HG03135 (cell line): Measurements from ENCODE around the gene BAHCC1.

Experiments used
- ATAC-seq: cut with Tn5 transposase; IDR thresholded peaks from one replicate; pipeline ENCODE4 v1.9.1; 2021; ENCODE audit warnings: mild to moderate bottlenecking, moderate library complexity; ENCODE audit not compliant: unreplicated experiment

The BAHCC1 gene

DNA sequence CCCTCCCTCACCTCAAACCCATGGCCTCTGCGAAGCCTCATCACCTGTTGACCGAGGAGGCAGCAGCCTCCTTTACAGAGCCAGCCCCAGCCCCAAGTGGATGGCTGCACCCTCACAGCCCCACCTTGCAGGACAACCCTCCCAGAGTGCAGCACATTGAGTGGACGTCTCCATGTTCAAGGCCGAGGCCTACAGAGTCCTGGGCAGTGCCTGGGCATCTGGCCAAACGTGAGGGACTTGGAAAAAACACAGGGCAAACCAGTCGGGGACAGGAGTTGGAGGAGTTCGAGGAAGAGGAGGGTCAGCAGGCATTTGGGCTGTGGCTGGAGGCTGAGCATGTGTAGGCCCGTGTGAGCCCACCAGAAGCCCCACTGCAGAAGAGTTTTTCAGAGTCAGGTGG lies 77.8 kb downstream of the BAHCC1 start:
- no peak for ATAC-seq

- no peak for ATAC-seq
These were observed 79.7 kb downstream of the BAHCC1 start for GRCh38 chr17:81474958-81475357.

DNA sequence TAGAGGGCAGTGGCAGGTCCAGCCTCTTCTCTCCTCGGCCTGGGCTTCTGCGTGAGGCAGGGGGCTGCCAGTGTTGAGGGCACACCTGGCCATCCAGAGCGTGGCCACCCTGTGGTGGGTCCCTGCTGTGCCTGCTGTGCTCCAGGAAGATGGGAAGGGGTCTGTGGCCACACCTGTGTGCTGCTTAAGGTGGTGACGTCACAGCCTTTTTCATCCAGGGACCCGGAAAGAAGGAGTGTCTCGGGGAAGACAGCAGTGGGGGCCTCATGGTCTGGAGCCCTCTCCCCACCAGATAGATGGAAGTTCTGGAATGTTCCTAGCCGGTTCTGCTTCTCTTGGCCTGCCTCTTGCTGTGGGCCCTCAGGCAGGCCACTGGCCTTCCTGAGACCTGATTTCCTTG lies 80.8 kb downstream of the BAHCC1 start:
- ATAC-seq = no peak

- no peak for ATAC-seq
These were observed 81.4 kb downstream of the BAHCC1 start for GRCh38 chr17:81476635-81477034.

- ATAC-seq = no peak
These were observed 81.9 kb downstream of the BAHCC1 start for GRCh38 chr17:81477173-81477572.

GRCh38 chr17:81478119-81478518 lies 82.9 kb downstream of the BAHCC1 start:
- no peak for ATAC-seq

DNA sequence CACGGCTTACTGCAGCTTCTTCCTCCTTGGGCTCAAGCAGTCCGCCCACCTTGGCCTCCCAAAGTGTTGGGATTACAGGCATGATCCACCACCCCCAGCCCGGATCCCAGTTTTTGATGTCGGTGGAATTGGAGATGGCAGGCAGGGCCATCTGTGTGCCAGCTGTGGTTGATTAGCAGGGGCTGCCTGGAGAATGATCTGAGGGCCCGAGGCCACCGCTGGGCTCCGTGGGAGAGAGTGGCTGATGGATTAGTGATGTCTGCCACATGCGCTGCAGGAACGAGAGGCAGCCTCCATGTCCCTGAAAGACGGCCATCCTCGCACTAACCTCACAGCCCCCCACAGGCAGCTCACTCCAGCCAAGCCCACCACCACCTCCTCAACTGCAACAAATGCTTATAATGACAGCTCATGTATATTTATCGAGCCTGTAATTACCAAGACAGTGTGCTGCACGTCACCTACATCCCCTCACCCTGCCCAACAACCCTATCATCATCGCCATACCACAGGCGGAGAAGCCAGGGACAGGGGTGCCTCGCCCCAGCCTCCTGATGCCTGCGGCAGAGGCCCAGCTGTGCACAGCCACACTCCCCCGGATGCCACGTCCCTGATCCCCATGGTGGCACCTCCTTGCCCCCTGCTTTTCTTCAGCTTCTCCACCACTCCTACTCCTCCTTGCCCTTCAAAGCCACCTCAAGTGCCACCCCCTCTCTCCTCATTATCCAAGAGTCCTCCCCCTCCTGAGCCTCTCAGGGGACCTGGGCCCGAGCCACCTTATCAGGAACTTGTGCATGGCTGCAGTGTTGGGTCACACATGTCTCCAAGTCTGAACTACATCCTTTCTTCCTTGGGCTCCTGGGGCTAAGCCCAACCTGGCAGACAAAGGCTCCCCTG lies 84.2 kb downstream of the BAHCC1 start:
- ATAC-seq = no peak

- ATAC-seq = no peak
These were observed 85.1 kb downstream of the BAHCC1 start for GRCh38 chr17:81480140-81481072.

DNA sequence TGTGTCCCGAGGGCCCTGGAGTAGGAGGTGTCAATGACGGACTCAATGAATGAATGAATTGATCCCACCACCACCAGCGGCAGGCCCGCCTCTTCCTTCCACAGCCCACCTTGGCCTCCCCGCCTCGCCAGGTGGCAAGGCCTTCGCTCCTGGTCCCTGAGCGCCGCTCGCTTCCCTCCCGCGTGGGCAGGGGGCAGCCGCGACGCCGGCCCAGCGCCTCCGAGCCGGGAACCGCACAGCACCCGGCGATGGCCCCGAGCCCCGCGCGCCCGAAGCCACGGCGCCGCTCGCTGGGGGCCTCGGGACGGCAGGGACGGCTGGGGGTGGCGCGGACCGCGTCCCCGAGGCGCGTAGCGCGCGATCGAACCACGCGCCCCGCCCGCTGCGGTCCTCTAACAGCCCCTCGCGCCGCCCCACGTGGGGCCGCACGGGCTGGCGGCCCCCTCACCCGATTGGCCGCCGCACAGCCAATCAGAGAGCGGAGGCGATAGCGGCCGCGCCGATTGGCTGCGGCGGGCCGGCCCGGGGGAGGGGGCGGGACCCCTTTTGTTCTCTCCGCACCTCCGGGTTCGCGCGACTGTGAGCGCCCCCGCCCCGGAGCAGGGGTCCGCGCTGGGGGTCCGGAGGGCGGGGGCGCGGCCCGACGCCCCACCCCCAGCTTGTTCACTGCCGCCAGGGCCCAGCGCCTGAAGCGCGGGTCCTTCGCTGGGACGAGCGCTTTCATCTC lies 86.0 kb downstream of the BAHCC1 start:
- ATAC-seq = no peak

- no peak for ATAC-seq
These were observed 86.7 kb downstream of the BAHCC1 start for GRCh38 chr17:81481815-81482505.

DNA sequence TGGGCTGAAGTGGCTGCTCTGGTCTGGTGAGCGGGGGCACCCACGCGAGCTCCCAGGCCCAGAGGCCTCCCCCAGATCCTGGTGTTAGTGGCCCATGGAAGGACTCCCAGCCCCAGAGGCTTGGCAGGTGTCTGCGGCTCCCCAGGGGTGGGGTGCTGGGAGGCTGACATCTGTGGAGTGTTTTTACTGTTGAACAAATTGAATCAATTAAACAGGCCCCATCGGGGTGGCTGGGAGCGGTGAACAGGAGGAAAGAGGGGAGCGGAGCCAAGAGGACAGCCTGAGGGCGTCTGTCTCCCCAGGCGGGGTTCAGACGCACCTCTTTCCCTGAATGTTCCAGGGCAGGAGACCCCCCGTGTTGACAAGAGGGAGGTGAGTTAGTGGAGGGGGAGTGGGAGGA lies 87.4 kb downstream of the BAHCC1 start:
- no peak for ATAC-seq

- no peak for ATAC-seq
These were observed 88.0 kb downstream of the BAHCC1 start for GRCh38 chr17:81483085-81483861.

DNA sequence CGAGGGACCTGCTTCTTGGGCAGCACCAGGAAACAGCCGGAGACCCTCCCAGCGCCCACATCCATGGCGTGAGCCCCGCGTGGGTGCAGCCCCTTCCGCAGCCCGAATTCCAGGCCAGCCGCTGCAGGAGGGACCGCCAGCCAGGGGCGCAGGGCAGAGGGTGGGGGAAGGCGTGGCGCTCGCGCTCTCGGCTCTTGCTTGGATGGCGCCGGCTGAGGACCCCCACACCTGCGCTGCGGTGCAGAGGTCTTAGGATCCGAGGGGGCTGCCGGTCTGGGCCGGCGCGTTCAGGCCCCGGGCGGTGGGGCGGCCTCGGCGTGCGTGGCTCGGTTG lies 88.6 kb downstream of the BAHCC1 start:
- ATAC-seq = peak; percentile 6

GRCh38 chr17:81484195-81484979 lies 89.1 kb downstream of the BAHCC1 start:
- ATAC-seq = peak; percentile 58

- no peak for ATAC-seq
These were observed 91.0 kb downstream of the BAHCC1 start for GRCh38 chr17:81486199-81486810.

DNA sequence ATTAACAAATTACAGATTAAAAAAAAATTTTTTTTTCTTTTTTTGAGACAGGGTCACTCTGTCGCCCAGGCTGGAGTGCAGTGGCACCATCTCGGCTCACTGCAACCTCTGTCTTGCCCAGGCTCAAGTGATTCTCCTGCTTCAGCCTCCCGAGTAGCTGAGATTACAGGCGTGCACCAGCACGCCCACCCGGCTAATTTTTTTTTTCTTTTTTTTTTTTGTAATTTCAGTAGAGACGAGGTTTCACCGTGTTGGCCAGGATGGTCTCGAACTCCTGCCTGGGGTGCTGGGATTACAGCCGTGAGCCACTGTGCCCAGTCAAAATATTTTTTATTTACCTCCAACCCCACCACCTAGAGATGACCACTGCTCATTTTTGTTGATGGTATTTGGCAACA lies 91.8 kb downstream of the BAHCC1 start:
- ATAC-seq = no peak

DNA sequence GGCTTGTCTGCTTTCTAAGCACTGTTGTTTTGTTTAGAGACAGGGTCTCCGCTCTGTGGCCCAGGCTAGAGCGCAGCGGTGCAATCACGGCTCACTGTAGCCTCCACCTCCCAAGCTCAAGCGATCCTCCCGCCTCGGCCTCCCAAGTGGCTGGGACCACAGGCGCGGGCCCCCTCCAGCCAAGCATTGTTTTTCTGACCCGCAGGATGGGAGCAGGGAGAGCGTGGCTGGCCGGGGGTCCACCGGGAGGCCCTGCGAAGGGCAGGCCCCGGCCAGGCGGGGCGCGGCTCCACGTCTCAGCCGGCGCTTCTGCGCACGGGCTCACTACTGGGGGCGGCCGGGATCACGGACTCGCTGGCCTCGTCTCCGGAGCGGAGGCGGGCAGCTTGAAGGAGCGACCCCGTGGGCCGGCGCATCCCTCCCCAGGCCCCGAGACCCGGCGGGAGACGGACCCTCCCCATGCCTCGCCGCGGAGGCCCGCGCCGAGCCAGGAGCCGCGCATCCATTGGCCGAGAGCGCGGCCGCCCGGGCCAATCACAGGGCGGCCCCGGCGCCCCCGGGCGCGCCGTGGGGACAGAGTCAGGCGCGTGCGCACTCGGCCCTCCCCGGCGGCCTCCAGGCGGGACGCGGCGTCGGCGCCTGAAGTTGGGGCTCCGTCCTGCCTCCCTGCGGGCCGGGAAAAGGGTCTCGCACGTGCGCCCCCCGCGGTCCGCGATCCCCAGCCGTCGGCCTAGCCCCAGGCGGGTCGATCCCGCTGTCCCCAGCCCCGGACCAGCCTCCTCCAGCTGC lies 92.4 kb downstream of the BAHCC1 start:
- no peak for ATAC-seq
